Keratinocyte (primary cell): ENCODE results near the gene DISC1.
A peak's percentile ranks its signal among the peaks of the same experiment; 100 is the strongest.

Experiments used
- CTCF ChIP-seq, 3 experiments: IDR thresholded peaks in 1 of 3; conservative IDR thresholded peaks in 1 of 3; optimal IDR thresholded peaks in 1 of 3; 2 replicates in 2 of 3; 3 replicates in 1 of 3; pipeline versions ENCODE3 to v1.5.1; 2011; ENCODE audit warnings: low read length in 3 of 3, mild to moderate bottlenecking in 3 of 3, moderate library complexity in 2 of 3, control low read depth in 1 of 3, inconsistent platforms in 1 of 3; ENCODE audit not compliant: insufficient read depth in 2 of 3; ENCODE audit errors: extremely low read depth in 1 of 3
- EZH2 ChIP-seq: IDR thresholded peaks from one replicate; pipeline ENCODE4 v1.6.1; 2012; ENCODE audit warnings: inconsistent platforms, mild to moderate bottlenecking, low read length, moderate library complexity

DNA sequence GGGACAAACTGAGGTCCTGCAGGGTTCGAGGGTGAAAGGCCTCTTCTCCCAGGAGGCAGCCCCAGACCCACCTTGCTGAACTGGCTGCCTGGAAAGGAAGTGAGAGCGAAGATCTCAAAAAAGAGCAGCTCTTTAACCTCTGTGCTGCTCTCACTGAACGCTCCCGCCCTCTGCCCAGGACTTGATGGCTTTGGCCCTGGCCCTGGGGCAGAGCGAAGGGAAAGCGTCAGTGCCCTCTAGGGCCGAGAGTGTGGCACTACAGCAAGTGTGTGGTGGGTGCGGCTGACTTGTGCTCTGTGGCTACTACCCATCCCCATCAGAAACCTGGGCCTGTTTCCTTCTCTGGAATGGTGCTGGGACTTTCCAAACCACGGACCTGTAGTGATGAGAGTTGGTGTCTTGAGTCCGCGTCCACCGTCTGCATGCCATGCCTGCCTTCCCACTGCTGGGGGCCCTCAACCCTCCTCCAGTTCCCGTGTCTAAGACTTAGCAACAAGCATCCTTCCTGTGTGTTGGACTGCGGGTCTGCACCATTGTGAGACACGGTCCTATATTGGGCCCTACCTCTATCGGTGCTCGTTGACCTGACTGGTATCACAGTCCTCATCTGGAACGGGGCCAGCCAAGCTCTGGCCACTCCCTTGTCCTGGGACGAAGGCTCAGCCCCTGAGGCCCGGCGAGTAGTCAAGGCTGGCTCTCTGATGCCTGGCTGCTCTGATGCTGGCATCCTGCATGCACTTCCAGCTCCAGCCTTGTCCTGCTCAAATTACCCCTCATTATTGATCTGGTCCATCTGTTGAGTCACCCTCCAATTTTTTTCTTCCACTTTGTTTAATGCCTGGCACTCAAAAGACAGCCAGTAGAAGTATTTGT, 180.3 kb downstream of the DISC1 start:
- peak; percentile 61 to 88 (median 83) for TF ChIP-seq CTCF (optimal IDR thresholded peaks at IDR 0.05 in 1 of 3, IDR thresholded peaks at IDR 0.05 in 1 of 3, conservative IDR thresholded peaks at IDR 0.05 in 1 of 3; ENCODE audit: extremely low read depth in 1 of 3, insufficient read depth in 2 of 3, low read length in 3 of 3)
- TF ChIP-seq EZH2 = no peak
